GM18499 (cell line): ENCODE measurements around the gene ITGB4.

ENCODE experiments used
- ATAC-seq: cut with Tn5 transposase; IDR thresholded peaks from one replicate; pipeline ENCODE4 v1.9.1; 2021; ENCODE audit warnings: moderate number of reproducible peaks; ENCODE audit not compliant: insufficient read depth, unreplicated experiment

The ITGB4 gene

GRCh38 chr17:75695830-75696271 is 25.4 kb upstream of the ITGB4 start:
- no peak for ATAC-seq

- no peak for ATAC-seq
Measured at GRCh38 chr17:75697651-75698291, 23.5 kb upstream of the ITGB4 start.

GRCh38 chr17:75698659-75699058 is 22.6 kb upstream of the ITGB4 start:
- ATAC-seq: no peak

GRCh38 chr17:75701288-75701687 is 20.0 kb upstream of the ITGB4 start:
- no peak for ATAC-seq

- ATAC-seq: no peak
Measured at GRCh38 chr17:75703191-75703590, 18.1 kb upstream of the ITGB4 start.

GRCh38 chr17:75703591-75703990 is 17.7 kb upstream of the ITGB4 start:
- no peak for ATAC-seq

GRCh38 chr17:75704963-75705875 is 16.0 kb upstream of the ITGB4 start:
- no peak for ATAC-seq

GRCh38 chr17:75706042-75706728 is 15.1 kb upstream of the ITGB4 start:
- no peak for ATAC-seq

GRCh38 chr17:75707079-75707571 is 14.1 kb upstream of the ITGB4 start:
- no peak for ATAC-seq

GRCh38 chr17:75712446-75712845 is 8.8 kb upstream of the ITGB4 start:
- ATAC-seq: no peak

- ATAC-seq: no peak
Measured at GRCh38 chr17:75719732-75720131, 1.5 kb upstream of the ITGB4 start.

GRCh38 chr17:75721463-75722011 is 278 bp downstream of the ITGB4 start:
- no peak for ATAC-seq

- no peak for ATAC-seq
Measured at GRCh38 chr17:75722076-75722475, 817 bp downstream of the ITGB4 start.

GRCh38 chr17:75722542-75723095 is 1.4 kb downstream of the ITGB4 start:
- ATAC-seq: no peak

- no peak for ATAC-seq
Measured at GRCh38 chr17:75723171-75723930, 2.1 kb downstream of the ITGB4 start.

- no peak for ATAC-seq
Measured at GRCh38 chr17:75724016-75725003, 3.1 kb downstream of the ITGB4 start.

- ATAC-seq: no peak
Measured at GRCh38 chr17:75725504-75725903, 4.2 kb downstream of the ITGB4 start.

GRCh38 chr17:75727391-75727790 is 6.1 kb downstream of the ITGB4 start:
- no peak for ATAC-seq
